Activated naive CD8-positive, alpha-beta T cell treated with anti-CD3 and anti-CD28 coated beads, Interleukin-2, amount 10 ng/mL, durations not matched to agents 7 days and 5 days (primary cell): Measurements from ENCODE around the gene FADS3. TPM values are rescaled to one million over a fixed set of nuclear protein-coding genes. Genes with fewer than 3 reads are reported as not detected.
A peak's percentile ranks its signal among the peaks of the same experiment; 100 is the strongest.

Experiments used
- ATAC-seq: fragments of 150-1000 bp; cut with Tn5 transposase; one replicate; pipeline ENCODE4 v1.10.0; 2021; ENCODE audit warnings: low read depth, moderate library complexity
- POLR2A ChIA-PET: fragments of 350-600 bp; sonication (Branson Sonifier 250); formaldehyde crosslinking; loops from one replicate; lab custom pipeline; 2021; ENCODE audit warnings: antibody characterized with exemption; lab: Charles Lee
- DNase-seq: peaks from one replicate; pipeline ENCODE4 v3.0.0; 2021
- H3K27ac Mint-ChIP-seq: one replicate; pipeline ENCODE4 v1.8.0; 2022; ENCODE audit warnings: mild to moderate bottlenecking, mixed read lengths
- H3K27me3 Mint-ChIP-seq: one replicate; pipeline ENCODE4 v1.8.0; 2022; ENCODE audit warnings: mild to moderate bottlenecking, moderate library complexity, mixed read lengths
- H3K36me3 Mint-ChIP-seq: one replicate; pipeline ENCODE4 v1.8.0; 2021; ENCODE audit warnings: mild to moderate bottlenecking, mixed read lengths
- H3K4me1 Mint-ChIP-seq: one replicate; pipeline ENCODE4 v1.8.0; 2021; ENCODE audit warnings: mixed read lengths
- H3K4me3 Mint-ChIP-seq: one replicate; pipeline ENCODE4 v1.8.0; 2022; ENCODE audit warnings: mild to moderate bottlenecking, moderate library complexity, mixed read lengths
- H3K9me3 Mint-ChIP-seq: one replicate; pipeline ENCODE4 v1.8.0; 2021; ENCODE audit warnings: mixed read lengths
- total RNA-seq, 2 experiments: library from RNA; stranded (reverse); gene quantifications; one replicate each; pipeline ENCODE4 v1.2.3, GENCODE V29; 2021

FADS3 gene
- total RNA-seq, 2 experiments from 2014 or later, result 4.7 TPM

- POLR2A ChIA-PET, result interaction anchor here (1.3 to 1.4 kb wide), 2 partner anchors 183 to 213 kb away, joined by 3 to 5 read pairs; no protein-coding TSS in a partner anchor
- DNase-seq (peak; percentile 94), ATAC-seq (peak; percentile 90)
- Mint-ChIP-seq H3K36me3 (no peaks in the 10 kb centered on the region), H3K9me3 (no peaks in the 10 kb centered on the region), H3K4me3 (no peak overlapping the region), H3K27ac (peak overlapping the region; percentile 37), H3K4me1 (peaks cover 5% of the 10 kb centered on the region), H3K27me3 (peaks cover 5% of the 10 kb centered on the region)
These were observed 7.9 kb upstream of the FADS3 start for GRCh38 chr11:61899146-61899841.

- ATAC-seq, result no peak
- POLR2A ChIA-PET, result interaction anchor here (0.7 to 1.2 kb wide), 2 partner anchors 184 to 209 kb away, joined by 3 to 5 read pairs; no protein-coding TSS in a partner anchor
- Mint-ChIP-seq H3K4me1 (peaks cover 7% of the 10 kb centered on the region), H3K36me3 (no peaks in the 10 kb centered on the region), H3K27me3 (no peaks in the 10 kb centered on the region), H3K9me3 (no peaks in the 10 kb centered on the region), H3K27ac (no peak overlapping the region), H3K4me3 (no peak overlapping the region)
- DNase-seq, result no peak
These were observed 6.9 kb upstream of the FADS3 start for GRCh38 chr11:61898247-61898582.

- H3K4me3 Mint-ChIP-seq, result no peak overlapping the region
- POLR2A ChIA-PET, result interaction anchor here (0.7 to 1.2 kb wide), 2 partner anchors 184 to 210 kb away, joined by 3 to 5 read pairs; no protein-coding TSS in a partner anchor
- no peaks in the 10 kb centered on the region for H3K36me3 Mint-ChIP-seq
- DNase-seq, result peak; percentile 81
- H3K27ac Mint-ChIP-seq, result no peak overlapping the region
- no peaks in the 10 kb centered on the region for H3K27me3 Mint-ChIP-seq
- ATAC-seq, result peak; percentile 55
- peaks cover 7% of the 10 kb centered on the region for H3K4me1 Mint-ChIP-seq
- no peaks in the 10 kb centered on the region for H3K9me3 Mint-ChIP-seq
These were observed 6.3 kb upstream of the FADS3 start for GRCh38 chr11:61897387-61898246.

- H3K9me3 Mint-ChIP-seq, result no peaks in the 10 kb centered on the region
- no peak for ATAC-seq
- no peak overlapping the region for H3K4me3 Mint-ChIP-seq
- POLR2A ChIA-PET, result interaction anchor here (1.3 kb wide), 1 partner anchor 104 kb away, joined by 3 read pairs; the partner anchor contains the start of genes FEN1 and TMEM258
- no peak overlapping the region for H3K27ac Mint-ChIP-seq
- H3K4me1 Mint-ChIP-seq, result peaks cover 7% of the 10 kb centered on the region
- peaks cover 5% of the 10 kb centered on the region for H3K27me3 Mint-ChIP-seq
- H3K36me3 Mint-ChIP-seq, result no peaks in the 10 kb centered on the region
- no peak for DNase-seq
These were observed 5.5 kb upstream of the FADS3 start for GRCh38 chr11:61896665-61897386.

GRCh38 chr11:61895718-61896059, 4.3 kb upstream of the FADS3 start:
- no peak overlapping the region for H3K27ac Mint-ChIP-seq
- H3K27me3 Mint-ChIP-seq, result peaks cover 5% of the 10 kb centered on the region
- no peaks in the 10 kb centered on the region for H3K9me3 Mint-ChIP-seq
- no peaks in the 10 kb centered on the region for H3K36me3 Mint-ChIP-seq
- ATAC-seq (no peak), DNase-seq (no peak)
- no peak overlapping the region for H3K4me3 Mint-ChIP-seq
- POLR2A ChIA-PET, result interaction anchor here (1.3 kb wide), 1 partner anchor 103 kb away, joined by 3 read pairs; the partner anchor contains the start of genes FEN1 and TMEM258
- peaks cover 9% of the 10 kb centered on the region for H3K4me1 Mint-ChIP-seq

GRCh38 chr11:61895046-61895717, 3.8 kb upstream of the FADS3 start:
- no peak overlapping the region for H3K27ac Mint-ChIP-seq
- no peak overlapping the region for H3K4me3 Mint-ChIP-seq
- DNase-seq, result no peak
- H3K36me3 Mint-ChIP-seq, result no peaks in the 10 kb centered on the region
- POLR2A ChIA-PET, result no interaction called here
- peaks cover 5% of the 10 kb centered on the region for H3K27me3 Mint-ChIP-seq
- no peak for ATAC-seq
- peaks cover 9% of the 10 kb centered on the region for H3K4me1 Mint-ChIP-seq
- no peaks in the 10 kb centered on the region for H3K9me3 Mint-ChIP-seq

GRCh38 chr11:61893981-61894380, 2.6 kb upstream of the FADS3 start:
- POLR2A ChIA-PET, result no interaction called here
- peaks cover 5% of the 10 kb centered on the region for H3K27me3 Mint-ChIP-seq
- H3K36me3 Mint-ChIP-seq, result no peaks in the 10 kb centered on the region
- H3K4me1 Mint-ChIP-seq, result peaks cover 5% of the 10 kb centered on the region
- ATAC-seq (no peak), DNase-seq (no peak)
- no peak overlapping the region for H3K27ac Mint-ChIP-seq
- H3K9me3 Mint-ChIP-seq, result no peaks in the 10 kb centered on the region
- H3K4me3 Mint-ChIP-seq, result no peak overlapping the region

GRCh38 chr11:61892085-61892370, 683 bp upstream of the FADS3 start:
- Mint-ChIP-seq H3K36me3 (no peaks in the 10 kb centered on the region), H3K27ac (no peak overlapping the region), H3K4me3 (peak overlapping the region; percentile 3), H3K4me1 (peaks cover 4% of the 10 kb centered on the region), H3K9me3 (no peaks in the 10 kb centered on the region), H3K27me3 (peaks cover 5% of the 10 kb centered on the region)
- POLR2A ChIA-PET, result no interaction called here
- DNase-seq, result no peak
- no peak for ATAC-seq

GRCh38 chr11:61890529-61891330, 615 bp downstream of the FADS3 start:
- POLR2A ChIA-PET, result no interaction called here
- H3K9me3 Mint-ChIP-seq, result peaks cover 2% of the 10 kb centered on the region
- H3K27me3 Mint-ChIP-seq, result peaks cover 5% of the 10 kb centered on the region
- no peaks in the 10 kb centered on the region for H3K36me3 Mint-ChIP-seq
- H3K4me1 Mint-ChIP-seq, result peaks cover 4% of the 10 kb centered on the region
- H3K27ac Mint-ChIP-seq, result peak overlapping the region; percentile 64
- ATAC-seq, result peak; percentile 53
- DNase-seq, result peak; percentile 59
- H3K4me3 Mint-ChIP-seq, result peak overlapping the region; percentile 89

- H3K4me3 Mint-ChIP-seq, result no peak overlapping the region
- peaks cover 4% of the 10 kb centered on the region for H3K4me1 Mint-ChIP-seq
- peaks cover 2% of the 10 kb centered on the region for H3K9me3 Mint-ChIP-seq
- DNase-seq (no peak), ATAC-seq (no peak)
- H3K36me3 Mint-ChIP-seq, result no peaks in the 10 kb centered on the region
- no peak overlapping the region for H3K27ac Mint-ChIP-seq
- POLR2A ChIA-PET, result no interaction called here
- H3K27me3 Mint-ChIP-seq, result peaks cover 5% of the 10 kb centered on the region
These were observed 1.5 kb downstream of the FADS3 start for GRCh38 chr11:61889831-61890230.

GRCh38 chr11:61888590-61888989, 2.8 kb downstream of the FADS3 start:
- ATAC-seq, result no peak
- H3K4me3 Mint-ChIP-seq, result no peak overlapping the region
- H3K27me3 Mint-ChIP-seq, result peaks cover 5% of the 10 kb centered on the region
- POLR2A ChIA-PET, result no interaction called here
- peaks cover 2% of the 10 kb centered on the region for H3K9me3 Mint-ChIP-seq
- H3K4me1 Mint-ChIP-seq, result peaks cover 2% of the 10 kb centered on the region
- DNase-seq, result no peak
- H3K27ac Mint-ChIP-seq, result no peak overlapping the region
- no peaks in the 10 kb centered on the region for H3K36me3 Mint-ChIP-seq

GRCh38 chr11:61887839-61888494, 3.4 kb downstream of the FADS3 start:
- ATAC-seq (no peak), DNase-seq (no peak)
- Mint-ChIP-seq H3K27ac (no peak overlapping the region), H3K36me3 (no peaks in the 10 kb centered on the region), H3K27me3 (peaks cover 5% of the 10 kb centered on the region), H3K9me3 (peaks cover 2% of the 10 kb centered on the region), H3K4me1 (peaks cover 2% of the 10 kb centered on the region), H3K4me3 (no peak overlapping the region)
- POLR2A ChIA-PET, result no interaction called here
